SU-DHL-6 (cell line): ENCODE results near the gene CRYBB1.

ENCODE experiments used
- EZH2phosphoT487 ChIP-seq: fragments of 200-600 bp; sonication (generic), shearing (Covaris generic); conservative IDR thresholded peaks from 2 replicates; pipeline ENCODE4 v1.6.1; 2018; ENCODE audit warnings: mild to moderate bottlenecking, antibody characterized with exemption, low read length, moderate library complexity, mixed read lengths
- TF ChIP-seq, protein P1 (sequence below): fragments of 200-600 bp; sonication (generic); IDR thresholded peaks from one replicate; pipeline ENCODE4 v1.5.1; 2017; ENCODE audit warnings: antibody characterized with exemption, mild to moderate bottlenecking, low read length, moderate library complexity; ENCODE audit not compliant: insufficient read depth, poor library complexity, severe bottlenecking

DNA sequence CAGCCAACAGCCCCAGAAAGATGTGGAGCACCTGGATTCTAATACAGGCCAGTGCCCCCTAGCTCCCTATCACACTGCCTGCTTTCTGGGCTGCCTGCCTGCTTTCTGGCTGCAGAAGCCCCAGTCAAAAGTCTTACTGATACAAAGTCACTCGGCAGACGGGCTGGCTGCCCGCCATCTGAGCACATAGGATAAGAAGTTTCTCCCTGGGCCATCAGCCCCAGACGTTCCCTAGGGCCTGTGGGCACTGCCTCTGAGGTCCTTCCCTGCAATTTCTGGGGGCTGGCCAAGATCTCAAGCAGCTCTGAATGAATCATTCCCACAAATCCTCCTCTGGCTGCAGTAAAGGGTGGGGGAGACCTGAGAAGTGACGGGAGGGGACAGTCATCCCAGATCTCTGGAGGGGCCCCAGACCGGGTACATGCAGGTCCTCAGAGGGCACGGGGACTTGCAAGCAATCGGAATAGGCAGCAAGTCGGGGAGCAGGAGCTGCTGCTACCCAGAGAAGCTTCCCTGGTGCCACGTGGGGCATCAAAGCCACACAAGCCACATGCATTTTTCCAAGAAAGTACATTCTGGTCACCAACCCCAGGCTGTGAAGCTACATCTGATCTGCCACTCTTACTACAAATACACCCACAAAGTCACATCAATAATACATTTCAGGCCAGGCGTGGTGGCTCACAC, 32.6 kb downstream of the CRYBB1 start:
- TF ChIP-seq, protein P1, sequence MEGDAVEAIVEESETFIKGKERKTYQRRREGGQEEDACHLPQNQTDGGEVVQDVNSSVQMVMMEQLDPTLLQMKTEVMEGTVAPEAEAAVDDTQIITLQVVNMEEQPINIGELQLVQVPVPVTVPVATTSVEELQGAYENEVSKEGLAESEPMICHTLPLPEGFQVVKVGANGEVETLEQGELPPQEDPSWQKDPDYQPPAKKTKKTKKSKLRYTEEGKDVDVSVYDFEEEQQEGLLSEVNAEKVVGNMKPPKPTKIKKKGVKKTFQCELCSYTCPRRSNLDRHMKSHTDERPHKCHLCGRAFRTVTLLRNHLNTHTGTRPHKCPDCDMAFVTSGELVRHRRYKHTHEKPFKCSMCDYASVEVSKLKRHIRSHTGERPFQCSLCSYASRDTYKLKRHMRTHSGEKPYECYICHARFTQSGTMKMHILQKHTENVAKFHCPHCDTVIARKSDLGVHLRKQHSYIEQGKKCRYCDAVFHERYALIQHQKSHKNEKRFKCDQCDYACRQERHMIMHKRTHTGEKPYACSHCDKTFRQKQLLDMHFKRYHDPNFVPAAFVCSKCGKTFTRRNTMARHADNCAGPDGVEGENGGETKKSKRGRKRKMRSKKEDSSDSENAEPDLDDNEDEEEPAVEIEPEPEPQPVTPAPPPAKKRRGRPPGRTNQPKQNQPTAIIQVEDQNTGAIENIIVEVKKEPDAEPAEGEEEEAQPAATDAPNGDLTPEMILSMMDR, result no peak
- TF ChIP-seq EZH2phosphoT487, result no peak
